NCI-H1694 (cell line): Measurements from ENCODE around the gene ANGPTL2.
A peak's percentile ranks its signal among the peaks of the same experiment; 100 is the strongest.
"Not testable (repeated sequence)": the region's sequence is repeated elsewhere in the genome, so short reads cannot be mapped to it uniquely, and the experiment has no call there.

Experiments
- DNase-seq: peaks from one replicate; lab custom pipeline; 2025; lab: John Stamatoyannopoulos, UW

The ANGPTL2 gene, protein sequence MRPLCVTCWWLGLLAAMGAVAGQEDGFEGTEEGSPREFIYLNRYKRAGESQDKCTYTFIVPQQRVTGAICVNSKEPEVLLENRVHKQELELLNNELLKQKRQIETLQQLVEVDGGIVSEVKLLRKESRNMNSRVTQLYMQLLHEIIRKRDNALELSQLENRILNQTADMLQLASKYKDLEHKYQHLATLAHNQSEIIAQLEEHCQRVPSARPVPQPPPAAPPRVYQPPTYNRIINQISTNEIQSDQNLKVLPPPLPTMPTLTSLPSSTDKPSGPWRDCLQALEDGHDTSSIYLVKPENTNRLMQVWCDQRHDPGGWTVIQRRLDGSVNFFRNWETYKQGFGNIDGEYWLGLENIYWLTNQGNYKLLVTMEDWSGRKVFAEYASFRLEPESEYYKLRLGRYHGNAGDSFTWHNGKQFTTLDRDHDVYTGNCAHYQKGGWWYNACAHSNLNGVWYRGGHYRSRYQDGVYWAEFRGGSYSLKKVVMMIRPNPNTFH

DNA sequence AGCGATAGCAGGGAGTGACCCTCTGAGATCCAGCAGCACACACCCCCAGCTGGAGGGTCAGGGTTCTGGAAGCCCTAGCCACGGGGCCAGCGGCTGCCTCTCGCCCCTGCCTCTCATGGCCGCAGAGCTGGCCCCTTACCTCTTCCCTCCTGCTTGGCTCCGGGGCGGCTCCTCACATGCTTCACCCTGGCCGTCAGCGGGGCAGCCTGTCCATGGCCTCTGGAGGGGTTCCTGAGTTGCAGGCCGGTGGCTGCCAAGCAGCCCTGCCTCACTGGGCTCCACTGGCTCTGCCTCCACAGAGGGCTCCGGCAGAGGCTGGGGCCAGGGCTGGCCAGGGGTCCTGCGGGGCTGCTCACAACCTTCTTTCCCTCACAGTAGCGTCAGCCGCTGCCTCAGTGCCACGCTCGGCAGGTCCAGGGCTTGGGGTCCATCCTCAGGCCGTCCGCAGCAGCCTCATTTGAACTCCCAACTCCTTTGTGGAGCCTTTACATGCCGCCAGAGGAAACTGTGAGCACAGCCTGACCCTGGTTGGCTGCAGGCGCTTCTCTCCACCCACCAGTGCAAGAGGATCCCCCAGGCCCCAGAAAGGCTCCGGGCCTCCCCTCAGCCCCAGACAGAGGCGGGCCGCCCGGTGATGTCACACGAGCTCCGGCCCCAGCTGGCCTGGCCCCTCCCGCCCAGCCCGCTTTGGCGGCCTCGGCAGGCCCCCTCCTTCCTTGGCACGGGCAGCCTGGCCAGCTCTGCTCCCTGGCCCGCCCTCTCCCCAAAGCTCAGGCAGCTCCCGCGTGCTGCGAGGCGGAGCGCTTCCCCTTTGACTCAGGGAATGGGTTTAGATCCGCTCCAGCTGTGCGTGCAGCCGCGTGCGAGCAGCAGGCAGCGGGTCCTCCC lies at the start of gene ANGPTL2:
Gene ANGPTL2, minus strand, starts transcription at position 460 of the 888 bp plus-strand sequence. CDS start 13,904 bp downstream, outside the sequence.
- peak; percentile 80 for DNase-seq

DNA sequence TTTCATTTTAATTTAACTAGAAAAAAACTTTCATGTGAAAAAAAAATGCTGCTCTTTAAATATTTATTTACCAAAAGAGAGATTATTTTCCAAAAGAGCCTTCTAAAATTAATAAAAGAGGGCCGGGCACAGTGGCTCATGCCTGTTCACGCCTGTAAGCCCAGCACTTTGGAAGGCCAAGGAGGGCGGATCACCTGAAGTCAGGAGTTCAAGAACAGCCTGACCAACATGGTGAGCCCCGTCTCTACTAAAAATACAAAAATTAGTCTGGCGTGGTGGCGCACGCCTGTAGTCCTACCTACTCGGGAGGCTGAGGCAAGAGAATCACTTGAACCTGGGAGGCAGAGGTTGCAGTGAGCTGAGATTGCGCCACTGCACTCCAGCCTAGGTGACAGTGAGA lies 48.9 kb upstream of the ANGPTL2 start:
- not testable (repeated sequence) for DNase-seq

GRCh38 chr9:127170652-127171051 lies 48.2 kb upstream of the ANGPTL2 start:
- peak; percentile 4 for DNase-seq

DNA sequence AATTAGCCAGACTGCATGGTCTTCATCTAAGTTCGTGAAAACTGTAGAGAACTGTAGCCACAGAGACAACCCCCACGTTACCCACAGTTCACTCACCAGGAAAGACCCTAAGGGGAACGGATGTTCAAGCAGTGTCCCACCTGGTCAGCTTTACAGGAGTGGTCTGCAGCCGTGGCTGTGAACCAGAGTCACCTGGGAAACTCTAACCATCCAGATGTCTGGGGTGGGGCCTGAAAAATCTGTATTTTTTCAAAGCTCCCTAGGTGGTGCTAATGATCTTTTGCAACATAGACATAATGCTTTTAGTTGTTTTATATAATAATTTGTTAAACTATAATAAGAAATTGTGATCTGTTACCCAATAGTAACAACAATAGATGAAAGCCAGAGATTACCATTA lies 47.7 kb upstream of the ANGPTL2 start:
- no peak for DNase-seq

DNA sequence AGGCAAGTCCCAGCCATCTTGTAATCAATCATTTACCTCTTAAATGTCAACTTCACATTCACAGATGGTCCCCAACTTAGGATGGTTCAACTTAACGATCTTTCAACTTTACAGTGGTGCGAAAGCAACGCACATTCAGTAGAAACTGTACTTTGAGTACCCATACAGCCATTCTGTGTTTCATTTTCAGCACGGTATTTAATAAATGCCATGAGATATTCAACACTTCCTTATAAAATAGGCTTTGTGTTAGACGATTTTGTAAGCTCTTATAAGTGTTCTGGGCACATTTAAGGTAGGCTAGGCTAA lies 47.1 kb upstream of the ANGPTL2 start:
- no peak for DNase-seq

GRCh38 chr9:127168756-127169574 lies 46.5 kb upstream of the ANGPTL2 start:
- DNase-seq = no peak

- no peak for DNase-seq
Observed at GRCh38 chr9:127167560-127168326, 45.3 kb upstream of the ANGPTL2 start.

DNA sequence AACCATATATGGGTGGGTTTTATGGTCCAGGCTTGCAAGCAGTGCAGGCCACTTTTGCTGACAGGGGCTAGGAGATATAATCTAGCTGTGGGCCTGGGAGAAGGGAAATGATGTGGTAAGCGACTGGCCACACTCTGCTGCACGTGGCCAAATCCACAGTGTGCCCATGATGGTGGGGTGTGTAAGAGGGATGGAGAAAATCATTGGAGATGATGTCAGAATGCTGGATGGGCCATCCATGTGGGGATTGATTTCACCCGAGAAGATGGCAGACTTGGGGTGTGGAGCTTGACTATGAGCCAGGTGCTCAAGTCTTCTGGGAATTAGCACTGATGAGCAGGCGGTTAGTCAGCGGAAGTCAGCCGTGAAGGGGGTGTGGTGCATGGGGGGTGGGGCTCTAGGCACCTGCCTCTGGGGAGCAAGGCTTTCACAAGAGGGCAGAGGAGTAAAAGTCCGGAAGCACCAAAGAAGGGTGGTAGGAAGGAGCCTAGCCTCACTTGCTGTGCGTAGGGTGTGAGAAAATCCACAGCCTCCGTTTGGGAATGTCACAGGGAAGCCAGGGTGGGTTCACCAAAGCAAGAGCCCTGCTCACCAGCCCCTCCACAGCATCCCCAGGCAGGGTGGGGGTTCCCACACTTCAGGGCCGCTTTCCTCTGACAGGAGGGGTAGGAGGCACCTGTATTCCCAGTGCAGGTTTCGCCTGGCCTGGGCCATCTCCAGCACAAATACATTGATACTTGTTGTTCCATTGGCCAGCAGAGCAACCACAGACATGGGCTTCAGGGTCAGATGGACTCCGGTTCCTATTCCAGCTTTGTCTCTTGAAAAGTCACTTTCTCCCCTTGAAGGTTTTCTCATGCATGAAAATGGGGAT lies 44.5 kb upstream of the ANGPTL2 start:
- DNase-seq = no peak

GRCh38 chr9:127166111-127166510 lies 43.7 kb upstream of the ANGPTL2 start:
- no peak for DNase-seq

GRCh38 chr9:127165116-127165515 lies 42.7 kb upstream of the ANGPTL2 start:
- no peak for DNase-seq

DNA sequence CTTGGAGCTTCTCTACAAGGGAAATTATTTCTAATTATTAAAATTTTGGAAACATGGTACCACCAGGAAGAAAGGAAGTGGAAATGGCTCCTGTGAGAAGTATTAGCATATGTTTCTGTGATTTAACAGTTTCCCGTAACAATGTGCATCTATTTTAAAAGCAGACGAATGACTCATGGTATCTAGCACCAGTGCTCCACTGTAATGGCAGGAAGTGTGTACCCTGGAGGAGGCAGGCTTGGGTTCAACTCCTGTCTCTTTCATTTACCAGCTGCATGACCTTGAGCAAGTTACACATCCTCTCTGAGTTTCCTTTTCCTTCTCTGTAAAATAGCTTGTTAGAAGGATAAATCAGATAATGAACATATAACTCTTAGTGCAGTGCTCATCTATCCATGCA lies 41.0 kb upstream of the ANGPTL2 start:
- DNase-seq = no peak

DNA sequence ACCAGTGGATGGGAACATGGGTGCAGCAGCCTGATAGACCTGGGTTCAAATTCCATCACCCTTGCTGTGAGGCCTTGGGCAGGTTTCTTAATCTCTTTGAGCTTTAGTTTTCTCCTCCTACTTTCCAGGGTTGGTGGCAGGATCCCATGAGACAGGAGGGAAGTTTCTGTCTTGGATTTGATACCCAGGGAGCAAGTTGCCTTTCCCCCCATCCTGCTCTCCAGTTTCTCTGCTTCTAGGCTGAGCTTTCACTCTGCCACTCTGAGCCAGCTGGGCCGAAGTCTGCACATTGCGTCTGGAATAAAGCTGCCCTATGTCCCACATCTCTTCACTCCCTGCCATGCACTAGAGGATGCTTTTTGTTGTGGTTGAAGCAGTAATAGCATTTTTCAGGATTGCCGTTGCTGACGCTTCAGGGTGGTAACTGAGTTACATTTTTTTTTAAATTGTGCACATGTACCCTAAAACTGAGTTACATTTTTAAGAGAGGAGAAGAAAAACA lies 40.5 kb upstream of the ANGPTL2 start:
- DNase-seq = no peak

DNA sequence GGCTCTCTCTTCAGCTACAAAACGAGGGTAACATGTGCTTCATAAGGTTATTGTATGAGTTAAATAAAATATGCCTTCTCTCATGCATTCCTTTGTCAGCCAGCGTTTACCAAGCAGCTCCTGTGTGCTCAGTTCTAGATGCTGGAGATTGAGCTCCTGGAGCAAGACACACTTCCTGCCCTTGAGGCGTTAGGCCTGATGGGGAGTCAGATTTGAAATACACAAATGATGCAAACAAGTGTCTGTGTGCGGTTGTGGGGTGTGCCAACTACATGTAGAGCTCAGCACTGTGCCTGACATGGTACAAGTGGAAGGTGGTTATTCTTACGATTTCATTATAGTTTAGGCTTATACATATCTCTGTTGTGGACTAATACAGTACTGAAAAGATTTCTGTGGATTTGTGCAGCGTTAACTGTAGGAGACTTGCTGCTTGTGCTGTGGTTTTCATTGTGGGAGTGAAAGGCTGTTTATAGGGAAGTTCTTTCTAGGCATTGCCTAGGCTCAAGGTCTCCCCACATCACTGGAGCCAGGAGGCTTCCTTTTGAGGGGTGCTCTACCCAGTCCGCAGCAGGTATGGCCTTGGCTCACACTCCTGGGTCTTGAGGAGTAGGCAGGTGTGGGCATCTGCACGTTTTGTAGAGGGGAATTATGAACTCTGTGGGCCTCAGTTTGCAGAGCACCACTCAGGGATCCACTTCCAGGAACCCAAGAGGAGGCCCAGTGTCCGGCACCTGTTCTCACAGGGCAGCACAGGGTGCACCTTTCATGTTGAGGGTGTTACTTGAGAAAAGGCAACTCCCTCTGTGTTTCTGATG lies 39.8 kb upstream of the ANGPTL2 start:
- no peak for DNase-seq

DNA sequence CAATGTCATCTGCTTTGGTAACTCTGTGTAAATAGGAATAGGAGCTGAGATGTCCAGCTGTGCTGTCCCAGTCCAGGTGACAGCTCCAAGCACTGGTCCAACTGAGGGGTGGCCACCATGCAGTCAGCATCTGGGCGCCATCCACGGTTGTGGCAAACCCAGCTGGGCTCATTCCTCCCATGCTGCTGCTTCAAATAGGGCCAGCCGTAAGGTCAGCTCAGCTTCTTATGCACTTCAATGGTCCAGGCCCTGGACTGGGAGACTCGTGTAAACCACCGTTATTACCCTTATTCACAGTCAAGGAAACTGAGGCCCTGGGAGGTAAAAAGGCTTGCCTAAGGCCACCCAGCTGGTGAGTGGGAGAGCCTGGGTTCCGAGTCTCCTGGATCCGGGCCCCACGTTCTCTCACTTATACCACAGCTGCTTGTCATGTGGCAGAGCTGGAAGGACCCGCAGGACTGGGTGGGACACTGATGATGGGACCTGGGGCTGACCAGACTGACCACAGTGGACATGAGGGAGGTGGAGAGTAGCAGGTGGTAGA lies 38.7 kb upstream of the ANGPTL2 start:
- no peak for DNase-seq

GRCh38 chr9:127159949-127160610 lies 37.6 kb upstream of the ANGPTL2 start:
- no peak for DNase-seq

GRCh38 chr9:127159325-127159801 lies 36.9 kb upstream of the ANGPTL2 start:
- no peak for DNase-seq

- no peak for DNase-seq
Observed at GRCh38 chr9:127158786-127159324, 36.4 kb upstream of the ANGPTL2 start.
